NCI-H524 (cell line): Measurements from ENCODE around the gene SIDT2.

ENCODE experiments used
- DNase-seq, 2 experiments: peaks; one replicate each; lab custom pipeline; 2025; lab: John Stamatoyannopoulos, UW

The SIDT2 gene

GRCh38 chr11:117189191-117189940 is 10.8 kb downstream of the SIDT2 start:
- DNase-seq: no peak

GRCh38 chr11:117189941-117190544 is 11.5 kb downstream of the SIDT2 start:
- DNase-seq: no peak

GRCh38 chr11:117191680-117192400 is 13.3 kb downstream of the SIDT2 start:
- no peak for DNase-seq

DNA sequence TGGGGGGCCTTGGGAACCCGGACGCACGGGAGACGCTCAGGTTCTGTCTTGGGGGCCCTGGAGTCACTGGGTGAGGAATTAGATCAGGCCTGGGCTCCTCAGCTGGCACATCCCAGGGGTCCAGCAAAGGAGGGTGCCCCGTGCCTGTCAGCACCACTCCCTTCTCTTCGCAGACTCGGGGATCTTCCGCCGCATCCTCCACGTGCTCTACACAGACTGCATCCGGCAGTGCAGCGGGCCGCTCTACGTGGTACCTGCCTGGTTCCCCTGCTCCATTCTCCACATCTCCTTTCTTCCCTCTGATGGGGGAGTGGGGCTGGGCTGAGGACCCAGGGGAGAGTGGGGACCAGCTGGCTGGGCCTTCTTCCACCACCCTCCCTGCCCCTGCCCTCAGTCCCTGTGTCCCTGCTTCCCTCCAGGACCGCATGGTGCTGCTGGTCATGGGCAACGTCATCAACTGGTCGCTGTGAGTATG is 13.9 kb downstream of the SIDT2 start:
- DNase-seq: no peak

- no peak for DNase-seq
Measured at GRCh38 chr11:117193130-117194020, 14.8 kb downstream of the SIDT2 start.

DNA sequence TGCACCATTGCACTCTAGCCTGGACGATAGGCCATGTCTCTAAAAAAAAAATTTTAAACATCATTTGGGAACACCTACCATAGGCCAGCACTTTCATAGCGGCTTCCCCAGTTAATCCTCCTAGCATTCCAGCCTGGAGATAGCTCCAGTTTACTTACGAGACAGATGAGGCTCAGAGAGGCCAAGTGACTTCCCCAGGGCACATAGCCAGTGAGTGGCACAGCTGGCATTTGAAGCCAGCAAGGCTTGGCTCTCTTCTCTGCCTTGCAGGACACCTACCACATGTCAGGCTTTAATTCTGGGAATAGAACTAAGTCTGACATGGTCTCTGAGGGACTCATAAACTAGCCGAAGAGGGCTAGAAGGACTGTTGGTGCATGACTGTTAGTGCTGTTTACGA is 15.7 kb downstream of the SIDT2 start:
- no peak for DNase-seq

DNA sequence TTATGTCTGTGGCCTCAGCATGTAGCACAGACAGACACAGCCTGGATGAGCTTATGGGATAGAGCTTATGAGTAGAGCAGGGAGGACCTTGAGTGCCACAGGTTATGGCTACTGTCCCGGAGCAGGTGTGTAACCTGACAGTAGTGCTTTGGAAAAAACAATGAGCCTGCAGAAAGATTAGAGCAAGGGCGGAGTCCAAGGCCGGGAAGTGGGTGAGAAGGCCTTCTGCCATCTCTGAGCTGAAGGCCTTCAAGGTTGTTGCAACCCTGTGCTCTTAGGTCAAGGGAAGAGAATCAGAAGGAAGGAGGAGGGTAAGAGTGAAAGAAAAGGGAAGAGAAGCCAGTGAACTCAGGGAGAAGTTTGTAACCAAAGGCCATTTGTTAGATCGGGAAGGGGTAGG is 16.7 kb downstream of the SIDT2 start:
- DNase-seq: no peak

GRCh38 chr11:117195761-117196160 is 17.2 kb downstream of the SIDT2 start:
- no peak for DNase-seq

DNA sequence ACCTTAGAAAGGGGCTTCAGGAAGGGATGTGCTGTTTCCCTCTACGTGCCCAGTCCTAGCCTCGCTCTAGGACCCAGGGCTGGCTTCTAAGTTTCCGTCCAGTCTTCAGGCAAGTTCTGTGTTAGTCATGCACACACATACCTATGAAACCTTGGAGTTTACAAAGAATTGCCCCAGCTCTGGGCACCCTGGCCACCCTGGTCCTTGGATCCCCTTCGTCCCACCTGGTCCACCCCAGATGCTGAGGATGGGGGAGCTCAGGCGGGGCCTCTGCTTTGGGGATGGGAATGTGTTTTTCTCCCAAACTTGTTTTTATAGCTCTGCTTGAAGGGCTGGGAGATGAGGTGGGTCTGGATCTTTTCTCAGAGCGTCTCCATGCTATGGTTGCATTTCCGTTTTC is 18.5 kb downstream of the SIDT2 start:
- no peak for DNase-seq

DNA sequence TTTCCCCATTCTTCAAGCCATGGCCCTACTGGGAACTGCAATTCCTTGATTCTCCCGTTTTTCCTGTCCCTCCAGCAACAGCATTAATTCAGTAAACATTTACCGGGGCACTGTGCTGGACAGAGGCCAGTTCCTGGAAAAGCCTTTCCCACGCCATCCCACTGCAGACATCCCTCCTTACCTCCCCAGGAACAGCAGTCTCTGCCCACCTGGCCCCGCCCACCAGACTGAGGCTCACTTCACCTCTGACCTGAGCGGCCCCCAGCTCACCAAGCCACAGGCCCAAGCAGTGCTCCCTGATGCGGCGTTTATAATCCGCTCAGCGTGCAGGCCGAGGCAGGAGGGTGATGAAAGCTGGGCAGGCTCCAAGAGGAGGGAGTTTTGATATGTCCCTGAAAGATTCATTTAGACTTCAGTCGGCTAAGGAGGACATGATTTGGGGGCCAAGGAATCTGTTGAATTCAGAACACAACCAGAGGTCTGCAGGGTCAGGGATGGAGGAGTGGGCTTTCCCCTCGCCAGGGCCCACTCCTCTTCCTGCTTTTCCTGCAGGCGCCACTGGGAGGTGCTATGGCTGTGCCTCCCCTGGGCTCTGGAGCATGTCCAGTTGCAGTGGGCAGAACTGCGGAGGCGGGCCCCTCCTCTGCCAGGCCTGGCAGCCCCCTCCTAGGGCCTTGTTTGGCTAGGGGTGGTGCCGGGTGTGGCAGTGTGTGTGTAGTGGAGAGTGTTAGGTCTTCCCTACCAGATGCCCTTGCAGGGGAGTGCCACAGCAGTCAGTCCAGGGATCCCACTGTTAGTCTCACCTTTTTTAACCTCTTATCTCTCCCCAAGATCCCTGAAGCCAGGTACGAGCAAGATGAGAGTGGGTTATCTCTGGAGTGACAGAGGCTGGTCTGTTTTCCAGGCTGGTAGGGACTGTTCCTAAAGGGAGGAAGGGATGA is 19.2 kb downstream of the SIDT2 start:
- no peak for DNase-seq

DNA sequence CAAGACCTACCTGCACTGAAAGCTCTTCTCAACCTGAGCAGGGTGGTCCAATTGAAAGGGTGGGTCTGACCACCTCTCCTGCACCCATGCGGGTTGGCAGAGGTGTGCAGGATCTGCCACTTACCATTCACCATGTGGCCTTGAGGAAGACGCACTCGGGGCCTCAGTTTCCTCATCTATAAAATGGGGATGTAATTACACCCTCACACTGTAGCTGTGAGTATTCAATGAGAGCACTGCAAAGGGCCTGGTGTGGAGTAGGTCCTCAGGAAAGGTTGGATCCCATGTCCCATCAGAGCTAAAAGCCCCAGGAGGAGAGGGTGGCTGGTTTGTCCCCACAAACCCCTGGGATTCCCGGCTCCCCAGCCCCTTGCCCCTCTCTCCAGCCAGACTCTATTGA is 20.1 kb downstream of the SIDT2 start:
- no peak for DNase-seq

DNA sequence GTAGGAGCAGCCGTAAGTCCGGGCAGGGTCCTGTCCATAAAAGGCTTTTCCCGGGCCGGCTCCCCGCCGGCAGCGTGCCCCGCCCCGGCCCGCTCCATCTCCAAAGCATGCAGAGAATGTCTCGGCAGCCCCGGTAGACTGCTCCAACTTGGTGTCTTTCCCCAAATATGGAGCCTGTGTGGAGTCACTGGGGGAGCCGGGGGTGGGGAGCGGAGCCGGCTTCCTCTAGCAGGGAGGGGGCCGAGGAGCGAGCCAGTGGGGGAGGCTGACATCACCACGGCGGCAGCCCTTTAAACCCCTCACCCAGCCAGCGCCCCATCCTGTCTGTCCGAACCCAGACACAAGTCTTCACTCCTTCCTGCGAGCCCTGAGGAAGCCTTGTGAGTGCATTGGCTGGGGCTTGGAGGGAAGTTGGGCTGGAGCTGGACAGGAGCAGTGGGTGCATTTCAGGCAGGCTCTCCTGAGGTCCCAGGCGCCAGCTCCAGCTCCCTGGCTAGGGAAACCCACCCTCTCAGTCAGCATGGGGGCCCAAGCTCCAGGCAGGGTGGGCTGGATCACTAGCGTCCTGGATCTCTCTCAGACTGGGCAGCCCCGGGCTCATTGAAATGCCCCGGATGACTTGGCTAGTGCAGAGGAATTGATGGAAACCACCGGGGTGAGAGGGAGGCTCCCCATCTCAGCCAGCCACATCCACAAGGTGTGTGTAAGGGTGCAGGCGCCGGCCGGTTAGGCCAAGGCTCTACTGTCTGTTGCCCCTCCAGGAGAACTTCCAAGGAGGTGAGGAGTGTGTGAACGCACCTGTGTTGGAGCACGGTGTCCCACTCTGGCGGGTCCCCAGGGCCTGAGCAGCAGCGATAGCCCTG is 20.7 kb downstream of the SIDT2 start, which contains the start of gene TAGLN:
Gene TAGLN (plus strand): TSS at position 318 of the 863 bp plus-strand sequence. CDS start 3,644 bp downstream, outside the sequence.
- DNase-seq: no peak

- DNase-seq: no peak
Measured at GRCh38 chr11:117199916-117200812, 21.6 kb downstream of the SIDT2 start.

DNA sequence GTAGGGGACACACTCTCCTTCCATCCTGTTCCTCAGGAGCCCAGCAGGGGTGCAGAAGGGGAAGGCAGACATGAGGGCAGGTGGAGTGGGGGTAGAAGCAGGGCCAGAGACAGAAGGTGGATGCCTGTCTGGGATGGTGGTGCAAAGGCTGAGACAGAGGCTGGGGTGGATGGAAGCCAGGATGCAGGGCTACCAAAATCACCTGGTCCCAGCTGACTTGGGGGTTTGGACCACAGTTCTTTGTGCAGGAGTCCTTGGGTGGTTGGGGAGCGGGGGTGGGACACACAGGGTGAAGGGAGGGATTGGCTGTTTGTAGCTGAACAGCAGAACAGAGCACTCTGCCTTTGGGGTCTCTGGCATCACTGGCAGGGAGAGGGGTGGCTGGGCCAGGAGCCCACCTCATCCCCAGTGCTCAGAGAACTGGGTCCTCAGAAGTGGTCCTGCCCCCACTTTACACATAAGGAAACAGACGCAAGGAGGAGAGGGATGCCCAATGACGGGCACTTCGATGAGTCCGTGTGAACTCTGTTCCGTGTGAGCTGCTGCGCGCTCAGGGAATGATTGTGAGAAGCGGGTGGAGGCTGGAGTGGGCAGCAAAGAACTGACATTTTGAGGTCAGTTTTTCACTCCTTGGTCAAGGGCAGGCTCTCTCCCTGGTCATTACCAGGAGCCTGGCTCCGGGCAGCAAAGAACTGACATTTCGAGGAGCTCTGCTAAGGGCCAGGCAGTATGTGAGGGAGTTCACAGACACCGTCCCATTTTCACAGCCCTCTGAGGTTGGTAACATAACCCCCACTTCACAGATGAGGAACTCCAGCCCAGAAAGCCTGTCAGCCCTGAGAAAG is 22.5 kb downstream of the SIDT2 start:
- no peak for DNase-seq

DNA sequence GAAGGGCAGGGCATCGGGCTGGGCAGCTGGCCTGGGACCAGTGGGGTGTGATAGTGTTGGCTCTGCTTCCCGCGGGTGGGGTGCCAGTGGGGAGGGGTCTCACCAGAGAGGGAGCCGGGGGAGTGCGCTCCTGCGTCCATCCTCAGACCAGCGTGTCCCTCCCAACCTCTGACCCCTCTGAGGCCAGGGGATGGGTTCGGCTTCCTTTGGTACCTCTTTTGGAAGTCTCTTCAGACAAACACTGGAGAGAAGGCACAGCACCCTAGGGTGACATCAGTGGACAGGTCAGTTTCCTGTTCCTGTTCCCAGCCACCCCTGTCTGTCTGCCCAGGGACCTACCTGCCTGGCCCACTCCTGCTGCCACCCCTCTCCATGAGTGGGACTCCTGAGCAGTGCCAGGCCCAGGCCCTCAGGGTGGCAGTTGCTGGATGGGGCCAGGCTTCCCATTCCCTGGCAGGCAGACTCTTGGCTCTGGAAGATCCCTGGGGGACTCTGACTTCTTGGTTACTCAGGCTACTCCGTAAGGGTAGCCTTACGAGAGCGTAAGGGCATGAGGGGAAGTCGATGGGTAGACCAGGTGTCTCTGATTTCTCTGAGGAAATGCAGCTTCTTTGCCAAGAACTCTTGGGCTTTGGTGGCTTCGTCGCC is 23.2 kb downstream of the SIDT2 start:
- no peak for DNase-seq

DNA sequence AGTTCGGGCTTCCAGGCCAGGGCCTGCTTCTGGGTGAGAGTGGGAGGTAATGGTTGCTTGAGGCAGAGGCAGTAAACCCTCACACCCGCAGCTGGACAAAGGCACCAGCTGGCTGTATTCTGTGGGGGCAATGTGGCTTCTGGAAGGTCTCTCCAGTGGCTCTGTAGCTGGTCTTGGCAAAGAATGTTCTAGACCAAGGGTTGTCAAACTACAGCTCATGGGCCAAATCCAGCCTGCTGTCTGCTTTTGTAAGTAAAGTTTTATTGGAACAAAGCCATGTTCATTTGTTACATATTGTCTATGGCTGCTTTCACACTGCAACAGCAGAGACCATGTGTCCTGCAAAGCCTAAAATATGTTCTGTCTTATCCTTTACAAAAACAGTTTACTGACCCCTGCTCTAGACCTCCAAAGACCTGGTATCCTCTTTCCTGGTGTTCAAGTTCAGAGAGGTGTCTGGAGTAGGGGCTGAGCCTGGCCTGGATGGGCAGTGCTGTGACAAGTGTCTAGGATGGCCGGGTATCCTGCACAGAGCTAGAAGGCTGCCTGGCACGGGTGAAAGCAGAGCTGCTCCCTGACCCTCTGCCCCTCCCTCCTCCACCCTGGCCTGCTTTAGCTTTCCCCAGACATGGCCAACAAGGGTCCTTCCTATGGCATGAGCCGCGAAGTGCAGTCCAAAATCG is 24.0 kb downstream of the SIDT2 start:
- no peak for DNase-seq

DNA sequence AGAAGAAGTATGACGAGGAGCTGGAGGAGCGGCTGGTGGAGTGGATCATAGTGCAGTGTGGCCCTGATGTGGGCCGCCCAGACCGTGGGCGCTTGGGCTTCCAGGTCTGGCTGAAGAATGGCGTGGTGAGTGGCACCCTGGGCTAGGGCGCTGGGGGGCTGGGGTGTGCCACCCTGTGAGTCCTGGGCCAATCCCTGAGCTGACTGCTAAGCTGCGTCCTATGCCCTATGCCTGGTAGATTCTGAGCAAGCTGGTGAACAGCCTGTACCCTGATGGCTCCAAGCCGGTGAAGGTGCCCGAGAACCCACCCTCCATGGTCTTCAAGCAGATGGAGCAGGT is 24.5 kb downstream of the SIDT2 start:
- no peak for DNase-seq
